ENCODE measurements around the gene RPA1. TPM values are rescaled to one million over a fixed set of nuclear protein-coding genes. Genes with fewer than 3 reads are reported as not detected.

RPA1 gene
- total RNA-seq: 100 to 1,000 TPM in 1 of 2 donors, 10 to 100 TPM in 1; 63.4 to 105 TPM

GRCh38 chr17:1829592-1830257, at the start of gene RPA1, which contains the start of gene SMYD4:
Gene RPA1 (plus strand): TSS chr17:1830005. CDS start chr17:1830094, 89 bp downstream.
Gene SMYD4 (minus strand): TSS chr17:1829902. CDS start chr17:1827994, 1,908 bp downstream.
- Histone ChIP-seq H3K4me1 (peaks cover 10% of the 10 kb centered on the region), H3K27me3 (no peaks in the 10 kb centered on the region), H3K27ac (peak within 1 kb of the TSS; percentile 74), H3K9me3 (no peaks in the 10 kb centered on the region), H3K36me3 (no peaks in the 10 kb centered on the region), H3K4me3 (peak within 1 kb of the TSS; percentile 97), H3K9ac (ENCODE audit: low read depth in 2 of 2, low read length in 2 of 2) (peak within 1 kb of the TSS; percentile 82 to 85)
- intact Hi-C loops (cut with DNase I): loop anchor here (5.0 kb wide), 1 partner anchor 177 kb away; no protein-coding TSS in a partner anchor
- peak; percentile 89 for DNase-seq
- TF ChIP-seq CTCF (IDR thresholded peaks at IDR 0.05): no peak

GRCh38 chr17:1782171-1782567, 47.6 kb upstream of the RPA1 start:
- Histone ChIP-seq H3K9ac (ENCODE audit: low read depth in 2 of 2, low read length in 2 of 2) (peak overlapping the region; percentile 32 to 50), H3K27ac (peak overlapping the region; percentile 78), H3K36me3 (no peaks in the 10 kb centered on the region), H3K4me1 (peaks cover 11% of the 10 kb centered on the region), H3K4me3 (no peak overlapping the region), H3K27me3 (no peaks in the 10 kb centered on the region), H3K9me3 (no peaks in the 10 kb centered on the region)
- no peak for DNase-seq
- intact Hi-C loops (cut with DNase I): loop anchor here (5.0 kb wide), 1 partner anchor 50 kb away; no protein-coding TSS in a partner anchor
- TF ChIP-seq CTCF (IDR thresholded peaks at IDR 0.05): no peak

GRCh38 chr17:1783271-1783670, 46.5 kb upstream of the RPA1 start:
- peak overlapping the region; percentile 78 for H3K27ac ChIP-seq
- H3K4me1 ChIP-seq: peaks cover 14% of the 10 kb centered on the region
- H3K9ac ChIP-seq (ENCODE audit: low read depth in 2 of 2, low read length in 2 of 2): peak overlapping the region; percentile 58 to 70
- no peak overlapping the region for H3K4me3 ChIP-seq
- no peak for TF ChIP-seq CTCF (IDR thresholded peaks at IDR 0.05)
- no peaks in the 10 kb centered on the region for H3K27me3 ChIP-seq
- no peak for DNase-seq
- no peaks in the 10 kb centered on the region for H3K9me3 ChIP-seq
- no peaks in the 10 kb centered on the region for H3K36me3 ChIP-seq
- intact Hi-C loops (cut with DNase I): loop anchor here (5.0 kb wide), 1 partner anchor 51 kb away; no protein-coding TSS in a partner anchor

- H3K4me3 ChIP-seq: no peak overlapping the region
- no peaks in the 10 kb centered on the region for H3K36me3 ChIP-seq
- intact Hi-C loops (cut with DNase I): loop anchor here (5.0 kb wide), 1 partner anchor 52 kb away; no protein-coding TSS in a partner anchor
- DNase-seq: peak; percentile 52
- H3K9ac ChIP-seq (ENCODE audit: low read depth in 2 of 2, low read length in 2 of 2): peak overlapping the region in 1 of 2 donors; percentile 70
- TF ChIP-seq CTCF (IDR thresholded peaks at IDR 0.05): peak; percentile 42
- H3K9me3 ChIP-seq: no peaks in the 10 kb centered on the region
- H3K27ac ChIP-seq: peak overlapping the region; percentile 78
- H3K4me1 ChIP-seq: peaks cover 14% of the 10 kb centered on the region
- H3K27me3 ChIP-seq: no peaks in the 10 kb centered on the region
These were observed 45.8 kb upstream of the RPA1 start for GRCh38 chr17:1783834-1784611.

- no peak for DNase-seq
- H3K27me3 ChIP-seq: no peaks in the 10 kb centered on the region
- peak overlapping the region; percentile 65 for H3K27ac ChIP-seq
- no peak overlapping the region for H3K9ac ChIP-seq (ENCODE audit: low read depth in 2 of 2, low read length in 2 of 2)
- H3K4me1 ChIP-seq: peaks cover 9% of the 10 kb centered on the region
- no peak overlapping the region for H3K4me3 ChIP-seq
- intact Hi-C loops (cut with DNase I): no loop called here
- no peak for TF ChIP-seq CTCF (IDR thresholded peaks at IDR 0.05)
- H3K36me3 ChIP-seq: no peaks in the 10 kb centered on the region
- no peaks in the 10 kb centered on the region for H3K9me3 ChIP-seq
These were observed 43.9 kb upstream of the RPA1 start for GRCh38 chr17:1785930-1786329.

Data from colonic mucosa (tissue), 4 donors.